ENCODE measurements around the gene ETV3L. TPM values are rescaled to one million over a fixed set of nuclear protein-coding genes. Genes with fewer than 3 reads are reported as not detected.

Gene ETV3L
- total RNA-seq, 4 donors from 2014 or later, result not detected

- TF ChIP-seq CTCF (IDR thresholded peaks at IDR 0.05), result no peak
- TF ChIP-seq POLR2A (IDR thresholded peaks at IDR 0.05), result no peak
- H3K4me3 ChIP-seq (ENCODE audit: low read depth, poor library complexity, severe bottlenecking), result no peak overlapping the region
- WGBS, 2 donors, result 58 to 67% methylated on average over 3 of the region's 3 CpGs
- DNase-seq (ENCODE audit: low spot score in 2 of 2), result no peak
- intact Hi-C loops (cut with DNase I; ENCODE audit: low total_unique reads), result no loop called here
Observed at GRCh38 chr1:157142765-157143423, 43.3 kb upstream of the ETV3L start.

- no peak for TF ChIP-seq CTCF (IDR thresholded peaks at IDR 0.05)
- TF ChIP-seq POLR2A (IDR thresholded peaks at IDR 0.05), result no peak
- no peak for DNase-seq (ENCODE audit: low spot score in 2 of 2)
- 58 to 77% methylated on average over 2 of the region's 2 CpGs for WGBS, 2 donors
- intact Hi-C loops (cut with DNase I; ENCODE audit: low total_unique reads), result no loop called here
- no peak overlapping the region for H3K4me3 ChIP-seq (ENCODE audit: low read depth, poor library complexity, severe bottlenecking)
Observed at GRCh38 chr1:157142201-157142600, 42.6 kb upstream of the ETV3L start.

- H3K4me3 ChIP-seq (ENCODE audit: low read depth, poor library complexity, severe bottlenecking), result no peak overlapping the region
- no peak for DNase-seq (ENCODE audit: low spot score in 2 of 2)
- TF ChIP-seq POLR2A (IDR thresholded peaks at IDR 0.05) (no peak), CTCF (IDR thresholded peaks at IDR 0.05) (no peak)
- WGBS, 2 donors, result 80 to 86% methylated on average over 4 of the region's 4 CpGs
- intact Hi-C loops (cut with DNase I; ENCODE audit: low total_unique reads), result no loop called here
Observed at GRCh38 chr1:157141212-157141855, 41.7 kb upstream of the ETV3L start.

- intact Hi-C loops (cut with DNase I; ENCODE audit: low total_unique reads), result no loop called here
- DNase-seq (ENCODE audit: low spot score in 2 of 2), result no peak
- no peak overlapping the region for H3K4me3 ChIP-seq (ENCODE audit: low read depth, poor library complexity, severe bottlenecking)
- TF ChIP-seq CTCF (IDR thresholded peaks at IDR 0.05), result no peak
- no peak for TF ChIP-seq POLR2A (IDR thresholded peaks at IDR 0.05)
- 73 to 78% methylated on average over 2 of the region's 2 CpGs for WGBS, 2 donors
Observed at GRCh38 chr1:157140063-157140588, 40.5 kb upstream of the ETV3L start.

- WGBS, 2 donors, result 21 to 23% methylated on average over 9 of the region's 9 CpGs
- no peak overlapping the region for H3K4me3 ChIP-seq (ENCODE audit: low read depth, poor library complexity, severe bottlenecking)
- no peak for TF ChIP-seq CTCF (IDR thresholded peaks at IDR 0.05)
- no peak for TF ChIP-seq POLR2A (IDR thresholded peaks at IDR 0.05)
- intact Hi-C loops (cut with DNase I; ENCODE audit: low total_unique reads), result no loop called here
- no peak for DNase-seq (ENCODE audit: low spot score in 2 of 2)
Observed at GRCh38 chr1:157139052-157139715, 39.6 kb upstream of the ETV3L start.
